ENCODE data around the gene C11orf91. TPM values are rescaled to one million over a fixed set of nuclear protein-coding genes. Genes with fewer than 3 reads are reported as not detected.
"Not testable (repeated sequence)": the region's sequence is repeated elsewhere in the genome, so short reads cannot be mapped to it uniquely, and the experiment has no call there.

C11orf91 gene
- total RNA-seq, 1 donor from 2014 or later, result 0.65 TPM

- no peaks in the 10 kb centered on the region for H3K27me3 Mint-ChIP-seq (ENCODE audit: low read depth)
- peaks cover 6% of the 10 kb centered on the region for H3K9me3 Mint-ChIP-seq
- no peak for TF ChIP-seq CTCF (IDR thresholded peaks at IDR 0.05; ENCODE audit: unreplicated experiment)
- no peak for DNase-seq (ENCODE audit: low spot score in 2 of 2, unreplicated experiment in 2 of 2)
- H3K4me1 Mint-ChIP-seq, result peaks cover 20% of the 10 kb centered on the region
- H3K36me3 Mint-ChIP-seq, result peaks cover 26% of the 10 kb centered on the region
- H3K27ac Mint-ChIP-seq, result no peak overlapping the region
- no peak overlapping the region for H3K4me3 Mint-ChIP-seq
Observed at GRCh38 chr11:33731723-33732531, 31.3 kb upstream of the C11orf91 start.

GRCh38 chr11:33730716-33731115 lies 30.1 kb upstream of the C11orf91 start:
- TF ChIP-seq CTCF (IDR thresholded peaks at IDR 0.05; ENCODE audit: unreplicated experiment), result no peak
- Mint-ChIP-seq H3K4me3 (no peak overlapping the region), H3K9me3 (peaks cover 6% of the 10 kb centered on the region), H3K27me3 (ENCODE audit: low read depth) (no peaks in the 10 kb centered on the region), H3K4me1 (peaks cover 17% of the 10 kb centered on the region), H3K36me3 (peaks cover 34% of the 10 kb centered on the region), H3K27ac (no peak overlapping the region)
- DNase-seq (ENCODE audit: low spot score in 2 of 2, unreplicated experiment in 2 of 2), result no peak

DNA sequence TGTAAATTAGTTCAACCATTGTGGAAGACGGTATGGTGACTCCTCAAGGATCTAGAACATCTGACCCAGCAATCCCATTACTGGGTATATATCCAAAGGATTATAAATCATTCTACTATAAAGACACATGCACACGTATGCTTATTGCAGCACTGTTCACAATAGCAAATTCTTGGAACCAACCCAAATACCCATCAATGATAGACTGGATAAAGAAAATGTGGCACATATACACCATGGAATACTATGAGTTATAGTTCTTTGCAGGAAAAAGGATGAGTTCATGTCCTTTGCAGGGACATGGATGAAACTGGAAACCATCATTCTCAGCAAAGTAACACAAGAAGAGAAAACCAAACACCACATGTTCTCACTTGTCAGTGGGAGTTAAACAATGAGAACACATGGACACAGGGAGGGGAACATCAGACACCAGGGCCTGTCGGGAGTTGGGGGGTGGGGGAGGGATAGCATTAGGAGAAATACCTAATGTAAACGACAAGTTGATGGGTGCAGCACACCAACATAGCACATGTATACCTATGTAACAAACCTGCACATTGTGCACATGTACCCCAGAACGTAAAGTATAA lies 28.5 kb upstream of the C11orf91 start:
- H3K9me3 Mint-ChIP-seq; H3K4me3 Mint-ChIP-seq; H3K27me3 Mint-ChIP-seq (ENCODE audit: low read depth); DNase-seq (ENCODE audit: low spot score in 2 of 2, unreplicated experiment in 2 of 2); H3K27ac Mint-ChIP-seq: not testable (repeated sequence)
- H3K4me1 Mint-ChIP-seq, result peaks cover 17% of the 10 kb centered on the region
- H3K36me3 Mint-ChIP-seq, result peaks cover 37% of the 10 kb centered on the region

DNA sequence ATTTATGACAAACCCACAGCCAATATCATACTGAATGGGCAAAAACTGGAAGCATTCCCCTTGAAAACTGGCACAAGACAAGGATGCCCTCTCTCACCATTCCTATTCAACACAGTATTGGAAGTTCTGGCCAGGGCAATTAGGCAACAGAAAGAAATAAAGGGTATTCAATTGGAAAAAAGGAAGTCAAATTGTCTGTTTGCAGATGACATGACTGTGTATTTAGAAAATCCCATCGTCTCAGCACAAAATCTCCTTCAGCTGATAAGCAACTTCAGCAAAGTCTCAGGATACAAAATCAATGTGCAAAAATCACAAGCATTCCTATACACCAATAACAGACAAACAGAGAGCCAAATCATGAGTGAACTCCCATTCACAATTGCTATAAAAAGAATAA lies 26.9 kb upstream of the C11orf91 start:
- H3K27ac Mint-ChIP-seq; H3K27me3 Mint-ChIP-seq (ENCODE audit: low read depth); H3K9me3 Mint-ChIP-seq; DNase-seq (ENCODE audit: low spot score in 2 of 2, unreplicated experiment in 2 of 2); H3K4me3 Mint-ChIP-seq: not testable (repeated sequence)
- Mint-ChIP-seq H3K36me3 (peaks cover 36% of the 10 kb centered on the region), H3K4me1 (peaks cover 19% of the 10 kb centered on the region)

GRCh38 chr11:33725496-33725895 lies 24.9 kb upstream of the C11orf91 start:
- Mint-ChIP-seq H3K27me3 (ENCODE audit: low read depth) (no peaks in the 10 kb centered on the region), H3K36me3 (peaks cover 34% of the 10 kb centered on the region), H3K27ac (no peak overlapping the region), H3K4me3 (no peak overlapping the region), H3K9me3 (peaks cover 6% of the 10 kb centered on the region), H3K4me1 (peaks cover 17% of the 10 kb centered on the region)
- TF ChIP-seq CTCF (IDR thresholded peaks at IDR 0.05; ENCODE audit: unreplicated experiment), result no peak
- no peak for DNase-seq (ENCODE audit: low spot score in 2 of 2, unreplicated experiment in 2 of 2)

DNA sequence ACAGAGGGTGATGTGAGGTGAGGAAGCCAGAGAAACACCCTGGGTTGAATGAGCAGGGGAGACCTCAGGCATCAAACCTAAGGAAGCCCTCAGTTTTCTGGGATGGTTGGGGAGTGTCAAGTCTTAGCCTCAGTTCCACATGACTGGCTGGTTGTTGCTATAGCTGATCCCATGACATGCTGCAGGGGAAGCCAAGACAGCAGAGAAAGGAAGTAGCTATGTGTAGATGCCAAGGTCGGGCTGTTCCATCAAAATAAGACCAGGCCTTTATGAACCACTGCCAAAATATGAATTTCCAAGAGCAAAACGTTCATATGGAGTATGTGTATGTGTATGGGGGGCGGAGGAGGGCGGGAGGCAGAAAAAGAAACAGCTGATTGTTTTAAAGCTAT lies 24.0 kb upstream of the C11orf91 start:
- Mint-ChIP-seq H3K4me3 (no peak overlapping the region), H3K36me3 (peaks cover 39% of the 10 kb centered on the region), H3K27ac (peak overlapping the region; percentile 4), H3K9me3 (peaks cover 6% of the 10 kb centered on the region), H3K4me1 (peaks cover 17% of the 10 kb centered on the region), H3K27me3 (ENCODE audit: low read depth) (no peaks in the 10 kb centered on the region)
- no peak for DNase-seq (ENCODE audit: low spot score in 2 of 2, unreplicated experiment in 2 of 2)
- no peak for TF ChIP-seq CTCF (IDR thresholded peaks at IDR 0.05; ENCODE audit: unreplicated experiment)

Measured in mesothelial cell of epicardium (in vitro differentiated cells).